HepG2 (cell line): ENCODE results near the gene CCSER2. TPM values are rescaled to one million over a fixed set of nuclear protein-coding genes. Genes with fewer than 3 reads are reported as not detected.

Experiments
- ATAC-seq: fragments of 200-7000 bp; cut with Tn5 transposase; 3 replicates; pipeline ENCODE4 v1.9.1; 2020; ENCODE audit warnings: mild to moderate bottlenecking, moderate library complexity
- BruUV-seq: library from RNA; stranded (reverse); fragments of 400-500 nt; replicated peaks from 2 replicates; lab custom pipeline; 2021; lab: Mats Ljungman, UMichigan
- CTCF ChIA-PET: fragments of 300-600 bp; formaldehyde crosslinking; extraction: SDS; loops from one replicate; lab custom pipeline; 2021; ENCODE audit warnings: low total read pairs, inconsistent platforms, low intra/inter-chr PET ratio; lab: Yijun Ruan, JAX
- POLR2A ChIA-PET: fragments of 350-600 bp; sonication (Branson Sonifier 250); formaldehyde crosslinking; loops from one replicate; lab custom pipeline; 2020; ENCODE audit warnings: antibody characterized with exemption, inconsistent platforms; lab: Yijun Ruan, JAX
- DNase-seq: peaks from one replicate; pipeline ENCODE4 v3.0.0-alpha.2; 2015; ENCODE audit warnings: low spot score
- FAIRE-seq: peaks from 3 replicates; lab custom pipeline; 2011; peaks lifted over from hg19 to GRCh38; lab: Jason Lieb, UNC
- H2AFZ ChIP-seq: one replicate; pipeline ENCODE4 v1.6.1; 2011; ENCODE audit warnings: low read length, inconsistent platforms
- H3K27ac ChIP-seq: fragments of 300-600 bp; 3 replicates; pipeline ENCODE4 v1.8.0; 2011; ENCODE audit warnings: mixed run types, mild to moderate bottlenecking, mixed read lengths, low read length, inconsistent platforms; ENCODE audit not compliant: insufficient read depth; ENCODE audit errors: extremely low read length
- H3K27me3 ChIP-seq, 2 experiments: fragments of 200-600 bp in 1 of 2; 2 replicates in 1 of 2; 3 replicates in 1 of 2; pipeline versions ENCODE4 v1.6.0 to v1.8.0; 2011; ENCODE audit warnings: low read length in 2 of 2, mild to moderate bottlenecking in 2 of 2, moderate library complexity in 2 of 2, inconsistent platforms in 1 of 2; ENCODE audit not compliant: insufficient read depth in 2 of 2, control insufficient read depth in 1 of 2
- H3K36me3 ChIP-seq, 2 experiments: fragments of 200-600 bp in 1 of 2; replicated peaks in 1 of 2; 2 replicates in 1 of 2; 3 replicates in 1 of 2; pipeline versions ENCODE4 v1.5.1 to v1.8.0; 2011; ENCODE audit warnings: low read length in 2 of 2, inconsistent platforms in 1 of 2; ENCODE audit not compliant: insufficient read depth in 2 of 2, control insufficient read depth in 1 of 2
- H3K4me1 ChIP-seq: 2 replicates; pipeline ENCODE4 v1.5.1; 2012; ENCODE audit warnings: low read length, inconsistent platforms; ENCODE audit not compliant: insufficient read depth
- H3K4me2 ChIP-seq: 2 replicates; pipeline ENCODE4 v1.6.0; 2011; ENCODE audit warnings: low read depth, low read length, inconsistent platforms
- H3K4me3 ChIP-seq, 3 experiments: fragments of 200-600 bp in 1 of 3; sonication (generic), shearing (Covaris generic) in 1 of 3; replicated peaks in 1 of 3; 2 replicates each; pipeline ENCODE4 v1.5.1; 2011 to 2016; ENCODE audit warnings: low read length in 3 of 3, inconsistent platforms in 2 of 3, low read depth in 2 of 3, mild to moderate bottlenecking in 2 of 3, control low read depth in 1 of 3, mixed read lengths in 1 of 3; ENCODE audit not compliant: insufficient read depth in 1 of 3
- H3K79me2 ChIP-seq: one replicate; pipeline ENCODE4 v1.6.1; 2011; ENCODE audit warnings: low read length, inconsistent platforms; ENCODE audit not compliant: insufficient read depth
- H3K9ac ChIP-seq: 2 replicates; pipeline ENCODE4 v1.6.0; 2011; ENCODE audit warnings: mild to moderate bottlenecking, low read depth, low read length, inconsistent platforms; ENCODE audit not compliant: insufficient read depth
- H3K9me3 ChIP-seq: 2 replicates; pipeline ENCODE4 v1.5.1; 2012; ENCODE audit warnings: mild to moderate bottlenecking, low read length
- H4K20me1 ChIP-seq: 2 replicates; pipeline ENCODE4 v1.6.0; 2011; ENCODE audit warnings: inconsistent platforms, mild to moderate bottlenecking, low read length, moderate library complexity; ENCODE audit not compliant: insufficient read depth
- ELF1 ChIP-seq: sonication (generic); formaldehyde crosslinking; IDR thresholded peaks from 2 replicates; pipeline ENCODE4 v1.4.0; 2020; ENCODE audit warnings: missing genetic modification reagents
- JUNB ChIP-seq: sonication (generic); formaldehyde crosslinking; IDR thresholded peaks from 2 replicates; pipeline ENCODE4 v1.8.0; 2022; ENCODE audit warnings: missing genetic modification reagents, mild to moderate bottlenecking, borderline replicate concordance
- KMT2A ChIP-seq: sonication (generic); formaldehyde crosslinking; IDR thresholded peaks from 2 replicates; pipeline ENCODE4 v1.4.0; 2020; ENCODE audit warnings: missing genetic modification reagents
- PITX1 ChIP-seq: sonication (generic); formaldehyde crosslinking; IDR thresholded peaks from 2 replicates; pipeline ENCODE4 v1.5.1; 2020; ENCODE audit warnings: mild to moderate bottlenecking, missing genetic modification reagents
- ZNF282 ChIP-seq: fragments of 450-650 bp; IDR thresholded peaks from 2 replicates; pipeline ENCODE4 v1.6.1; 2018; ENCODE audit not compliant: partially characterized antibody
- ZNF432 ChIP-seq: sonication (generic); formaldehyde crosslinking; IDR thresholded peaks from 2 replicates; pipeline ENCODE4 v1.5.0; 2020; ENCODE audit warnings: missing genetic modification reagents, mild to moderate bottlenecking, borderline replicate concordance
- ZNF781 ChIP-seq: sonication (generic); formaldehyde crosslinking; IDR thresholded peaks from 2 replicates; pipeline ENCODE4 v1.5.1; 2020; ENCODE audit warnings: borderline replicate concordance, mild to moderate bottlenecking, missing genetic modification reagents; ENCODE audit errors: not compliant biosample characterization
- ZNF788 ChIP-seq: sonication (generic); formaldehyde crosslinking; IDR thresholded peaks from 2 replicates; pipeline ENCODE4 v1.5.0; 2020; ENCODE audit warnings: mild to moderate bottlenecking, missing genetic modification reagents, borderline replicate concordance
- ZNF816 ChIP-seq: sonication (generic); formaldehyde crosslinking; IDR thresholded peaks from 2 replicates; pipeline ENCODE4 v1.8.0; 2022; ENCODE audit warnings: missing genetic modification reagents, mild to moderate bottlenecking, borderline replicate concordance
- WGBS: methylation state at CpG from one replicate; pipeline ENCODE4 v1.1.6; 2017; ENCODE audit warnings: low lambda C conversion rate; 5-methylcytosine and 5-hydroxymethylcytosine counted together
- in situ Hi-C: cut with HindIII; loops from 2 replicates; pipeline ENCODE4 v1.10.0; 2017; ENCODE audit warnings: low pct_unique_long_range_greater_than_20kb; ENCODE audit not compliant: extremely low pct_ligation_motif_present
- intact Hi-C: fragments of 100-400 bp; cut with micrococcal nuclease; formaldehyde crosslinking; loops from one replicate; pipeline ENCODE4 v1.10.0; 2022; ENCODE audit not compliant: unreplicated experiment
- polyA plus RNA-seq, 8 experiments: library from polyadenylated mRNA; depleted of rRNA in 3 of 8; stranded (reverse) in 7 of 8; unstranded in 1 of 8; fragments of >200 nt; fragmentation: Illumina TruSeq in 4 of 8; extraction: Trizol in 4 of 8; gene quantifications; 2 replicates each; pipeline versions ENCODE4 v1.2.1 to v1.2.3, GENCODE V29; 2011 to 2016; ENCODE audit warnings: low read depth in 4 of 8, missing spikeins in 1 of 8, mixed read lengths in 1 of 8; ENCODE audit not compliant: insufficient read depth in 1 of 8
- total RNA-seq, 5 experiments: library from RNA; depleted of rRNA; stranded (reverse); fragments of >200 nt; fragmentation: Illumina TruSeq; extraction: Trizol; gene quantifications; 2 replicates each; pipeline ENCODE4 v1.2.3, GENCODE V29; 2016; ENCODE audit warnings: low read depth in 1 of 5
- TF ChIP-seq, protein P1 (sequence below): sonication (generic); formaldehyde crosslinking; IDR thresholded peaks from 2 replicates; pipeline ENCODE4 v1.5.0; 2020; ENCODE audit warnings: mild to moderate bottlenecking, missing genetic modification reagents, moderate library complexity
- TF ChIP-seq, protein P2 (sequence below): sonication (generic); formaldehyde crosslinking; IDR thresholded peaks from 2 replicates; pipeline ENCODE4 v1.8.1; 2023; ENCODE audit warnings: mild to moderate bottlenecking, missing genetic modification reagents, borderline replicate concordance

CCSER2 gene
- total and polyA plus RNA-seq, 2 of the 13 experiments (the other 11 are each of a cell fraction or from before 2014, with no cell fraction given) = 13.3 to 17.2 TPM

DNA sequence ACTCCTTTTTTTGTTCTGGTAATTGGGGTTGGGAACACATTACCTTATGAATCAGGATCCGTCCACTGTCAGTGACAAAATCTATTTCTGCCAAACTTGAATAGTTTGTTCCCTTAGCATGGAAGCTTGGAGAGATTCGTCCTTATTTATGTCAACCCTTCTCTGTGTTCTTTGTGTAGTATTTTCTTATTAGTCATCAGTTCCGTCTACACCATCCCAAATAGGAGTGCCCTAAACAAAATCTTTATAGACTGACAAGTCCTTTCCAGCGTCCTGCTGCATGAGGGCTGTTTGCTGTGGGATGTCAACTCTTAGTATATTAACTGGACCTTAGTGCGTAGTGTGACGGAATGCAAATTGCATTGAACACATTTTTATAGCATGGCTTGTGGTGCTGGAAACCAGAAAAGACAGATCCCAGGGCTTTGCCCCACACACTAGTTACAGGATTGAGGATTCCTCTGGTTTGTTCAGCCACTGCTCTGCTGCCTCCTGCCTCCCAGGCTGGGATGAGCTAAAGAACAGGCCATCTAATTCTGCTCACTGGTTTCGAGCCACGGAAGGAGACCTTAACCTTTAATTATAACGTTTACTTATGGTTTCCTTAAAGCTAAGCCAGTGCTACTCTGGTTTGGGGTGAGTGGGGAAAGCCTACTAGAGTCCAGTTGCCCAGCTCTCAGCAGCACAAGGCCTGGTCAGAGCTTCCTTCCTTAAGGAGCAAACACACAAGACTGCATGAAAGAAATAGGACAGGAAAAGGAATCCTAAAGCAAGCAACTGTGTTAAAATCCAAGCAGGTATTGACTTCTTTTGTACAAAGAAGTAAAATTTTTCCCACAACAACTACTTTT, 194.4 kb downstream of the CCSER2 start:
- BruUV-seq = no TSS peak
- no peaks in the 10 kb centered on the region for H3K79me2 ChIP-seq
- H3K4me1 ChIP-seq = peaks cover 57% of the 10 kb centered on the region
- ATAC-seq = peak; percentile 67
- TF ChIP-seq ELF1 (CRISPR knock-in tag) = no peak
- 0 out of 2 replicates have a peak, but pooled peaks have one; percentile 6 for TF ChIP-seq ZNF788 (CRISPR knock-in tag)
- TF ChIP-seq, protein P1, sequence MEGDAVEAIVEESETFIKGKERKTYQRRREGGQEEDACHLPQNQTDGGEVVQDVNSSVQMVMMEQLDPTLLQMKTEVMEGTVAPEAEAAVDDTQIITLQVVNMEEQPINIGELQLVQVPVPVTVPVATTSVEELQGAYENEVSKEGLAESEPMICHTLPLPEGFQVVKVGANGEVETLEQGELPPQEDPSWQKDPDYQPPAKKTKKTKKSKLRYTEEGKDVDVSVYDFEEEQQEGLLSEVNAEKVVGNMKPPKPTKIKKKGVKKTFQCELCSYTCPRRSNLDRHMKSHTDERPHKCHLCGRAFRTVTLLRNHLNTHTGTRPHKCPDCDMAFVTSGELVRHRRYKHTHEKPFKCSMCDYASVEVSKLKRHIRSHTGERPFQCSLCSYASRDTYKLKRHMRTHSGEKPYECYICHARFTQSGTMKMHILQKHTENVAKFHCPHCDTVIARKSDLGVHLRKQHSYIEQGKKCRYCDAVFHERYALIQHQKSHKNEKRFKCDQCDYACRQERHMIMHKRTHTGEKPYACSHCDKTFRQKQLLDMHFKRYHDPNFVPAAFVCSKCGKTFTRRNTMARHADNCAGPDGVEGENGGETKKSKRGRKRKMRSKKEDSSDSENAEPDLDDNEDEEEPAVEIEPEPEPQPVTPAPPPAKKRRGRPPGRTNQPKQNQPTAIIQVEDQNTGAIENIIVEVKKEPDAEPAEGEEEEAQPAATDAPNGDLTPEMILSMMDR (CRISPR knock-in tag) = peak; percentile 7; the same call in 1 of the 2 replicates
- 0 out of 2 replicates have a peak, but pooled peaks have one; percentile 4 for TF ChIP-seq ZNF432 (CRISPR knock-in tag)
- TF ChIP-seq ZNF816 (CRISPR knock-in tag) = no peak
- 0 out of 2 replicates have a peak, but pooled peaks have one; percentile 4 for TF ChIP-seq KMT2A (CRISPR knock-in tag)
- no peak for TF ChIP-seq PITX1 (CRISPR knock-in tag)
- no peak for TF ChIP-seq JUNB
- TF ChIP-seq, protein P2, sequence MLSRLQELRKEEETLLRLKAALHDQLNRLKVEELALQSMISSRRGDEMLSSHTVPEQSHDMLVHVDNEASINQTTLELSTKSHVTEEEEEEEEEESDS (CRISPR knock-in tag) = no peak
- TF ChIP-seq ZNF781 = no peak
- TF ChIP-seq ZNF282 = no peak
- TF ChIP-seq, all 625 proteins: peak for 4
- H3K9ac ChIP-seq = peak overlapping the region; percentile 18
- WGBS = 66% methylated on average over 9 of the region's 9 CpGs
- intact Hi-C loops = no loop called here
- H4K20me1 ChIP-seq = no peaks in the 10 kb centered on the region
- in situ Hi-C loops = loop anchor here (5.0 kb wide), 1 partner anchor 61 kb away; no protein-coding TSS in a partner anchor
- CTCF ChIA-PET = no interaction called here
- H2AFZ ChIP-seq = no peak overlapping the region
- no peaks in the 10 kb centered on the region for H3K36me3 ChIP-seq
- FAIRE-seq = no peak
- peak overlapping the region; percentile 65 for H3K27ac ChIP-seq
- no peaks in the 10 kb centered on the region for H3K27me3 ChIP-seq
- POLR2A ChIA-PET = interaction anchor here (1.1 to 2.2 kb wide), 2 partner anchors 13 to 25 kb away, joined by 6 to 7 read pairs; no protein-coding TSS in a partner anchor
- peaks cover 14% of the 10 kb centered on the region; the same call in 1 of the 2 replicates for H3K9me3 ChIP-seq
- H3K4me3 ChIP-seq = 0 out of 6 replicates have a peak overlapping the region, but pooled peaks of 1 of the 3 experiments have one; percentile 10
- peak overlapping the region; percentile 39 for H3K4me2 ChIP-seq
- no peak for DNase-seq
